OCI-LY7 (cell line): ENCODE measurements around the gene DNAJB11.

Source experiments
- CTCF ChIP-seq: fragments of 200-600 bp; sonication (generic); conservative IDR thresholded peaks from 2 replicates; pipeline ENCODE4 v1.5.1; 2014; ENCODE audit warnings: mild to moderate bottlenecking, antibody characterized with exemption, low read length, moderate library complexity, mixed read lengths
- EZH2phosphoT487 ChIP-seq: fragments of 200-600 bp; sonication (generic); IDR thresholded peaks from 2 replicates; pipeline ENCODE4 v1.6.1; 2018; ENCODE audit warnings: low read depth, borderline replicate concordance, mild to moderate bottlenecking, mixed run types, antibody characterized with exemption, low read length, moderate library complexity, mixed read lengths

- TF ChIP-seq CTCF (no peak), EZH2phosphoT487 (no peak)
These were observed 3.2 kb upstream of the DNAJB11 start, which contains the start of gene TBCCD1 for GRCh38 chr3:186567072-186567921.
